ENCODE measurements around the gene UGT1A10.

DNA sequence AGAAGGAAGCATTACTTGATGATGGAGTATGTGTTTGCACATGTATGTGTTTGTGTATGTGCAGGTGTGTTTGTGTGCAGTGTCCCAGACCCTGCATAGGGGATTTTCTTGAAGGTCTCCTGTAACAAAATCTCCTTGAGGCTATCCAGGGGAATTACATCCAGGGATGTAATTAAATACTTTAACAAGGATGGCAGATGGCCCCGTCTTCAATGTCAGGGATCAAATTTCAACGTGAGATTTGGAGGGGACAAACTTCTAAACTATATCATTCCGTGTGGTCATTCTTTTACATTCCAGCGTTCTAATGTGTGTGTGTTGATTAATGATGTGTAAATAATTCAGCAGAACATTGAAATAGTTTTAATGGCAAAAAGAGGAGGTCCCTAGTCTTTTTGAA is 38.7 kb downstream of the UGT1A10 start:
- TF ChIP-seq, protein P1, sequence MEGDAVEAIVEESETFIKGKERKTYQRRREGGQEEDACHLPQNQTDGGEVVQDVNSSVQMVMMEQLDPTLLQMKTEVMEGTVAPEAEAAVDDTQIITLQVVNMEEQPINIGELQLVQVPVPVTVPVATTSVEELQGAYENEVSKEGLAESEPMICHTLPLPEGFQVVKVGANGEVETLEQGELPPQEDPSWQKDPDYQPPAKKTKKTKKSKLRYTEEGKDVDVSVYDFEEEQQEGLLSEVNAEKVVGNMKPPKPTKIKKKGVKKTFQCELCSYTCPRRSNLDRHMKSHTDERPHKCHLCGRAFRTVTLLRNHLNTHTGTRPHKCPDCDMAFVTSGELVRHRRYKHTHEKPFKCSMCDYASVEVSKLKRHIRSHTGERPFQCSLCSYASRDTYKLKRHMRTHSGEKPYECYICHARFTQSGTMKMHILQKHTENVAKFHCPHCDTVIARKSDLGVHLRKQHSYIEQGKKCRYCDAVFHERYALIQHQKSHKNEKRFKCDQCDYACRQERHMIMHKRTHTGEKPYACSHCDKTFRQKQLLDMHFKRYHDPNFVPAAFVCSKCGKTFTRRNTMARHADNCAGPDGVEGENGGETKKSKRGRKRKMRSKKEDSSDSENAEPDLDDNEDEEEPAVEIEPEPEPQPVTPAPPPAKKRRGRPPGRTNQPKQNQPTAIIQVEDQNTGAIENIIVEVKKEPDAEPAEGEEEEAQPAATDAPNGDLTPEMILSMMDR (IDR thresholded peaks at IDR 0.05), result no peak
- TF ChIP-seq EZH2 (IDR thresholded peaks at IDR 0.05; ENCODE audit: borderline replicate concordance, insufficient read depth, low read depth, low read length, poor library complexity, severe bottlenecking), result no peak
